HG03439 (cell line): Measurements from ENCODE around the gene ALDH5A1.

Experiments
- ATAC-seq: cut with Tn5 transposase; IDR thresholded peaks from one replicate; pipeline ENCODE4 v1.9.1; 2021; ENCODE audit warnings: mild to moderate bottlenecking, moderate library complexity; ENCODE audit not compliant: unreplicated experiment

Gene ALDH5A1

DNA sequence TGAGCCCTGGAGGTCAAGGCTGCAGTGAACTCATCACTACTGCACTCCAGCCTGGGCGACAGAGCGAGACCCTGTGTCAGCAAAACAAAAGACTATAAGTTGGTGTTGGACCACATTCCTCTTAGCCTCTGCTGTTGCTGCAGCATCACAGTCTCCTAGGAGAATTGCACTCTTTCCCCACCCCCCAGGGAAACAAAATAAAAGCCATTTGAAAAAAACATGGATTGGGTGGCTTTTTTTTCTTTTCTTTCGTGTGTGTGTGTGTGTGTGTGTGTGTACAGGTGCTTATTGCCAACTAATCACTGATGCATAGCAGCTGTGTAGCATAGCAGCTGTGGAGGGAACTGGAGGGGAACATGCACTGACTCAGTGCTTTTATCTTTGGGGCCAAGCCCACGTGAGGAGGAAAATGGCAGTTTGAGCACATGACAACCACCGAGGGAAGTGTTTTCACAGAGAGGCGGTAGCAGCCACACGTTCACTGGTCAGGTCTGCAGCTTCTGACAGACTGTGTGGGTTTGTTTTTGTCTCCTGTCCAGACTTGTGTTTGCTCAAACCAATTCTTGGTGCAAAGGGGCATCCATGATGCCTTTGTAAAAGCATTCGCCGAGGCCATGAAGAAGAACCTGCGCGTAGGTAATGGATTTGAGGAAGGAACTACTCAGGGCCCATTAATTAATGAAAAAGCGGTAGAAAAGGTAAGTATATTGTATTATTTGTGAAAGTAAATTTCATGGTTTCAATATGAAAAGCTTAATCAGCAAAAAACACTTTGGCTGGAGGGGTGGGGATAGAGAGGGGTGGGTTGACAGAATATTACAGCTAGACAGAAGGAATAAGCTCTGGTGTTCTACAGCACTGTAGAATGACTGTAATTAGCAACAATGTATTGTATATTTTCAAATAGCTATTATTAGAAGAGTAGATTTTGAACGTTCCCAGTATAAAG is 27.7 kb downstream of the ALDH5A1 start:
- ATAC-seq: peak; percentile 36

GRCh38 chr6:24524329-24524728 is 29.6 kb downstream of the ALDH5A1 start:
- ATAC-seq: no peak

DNA sequence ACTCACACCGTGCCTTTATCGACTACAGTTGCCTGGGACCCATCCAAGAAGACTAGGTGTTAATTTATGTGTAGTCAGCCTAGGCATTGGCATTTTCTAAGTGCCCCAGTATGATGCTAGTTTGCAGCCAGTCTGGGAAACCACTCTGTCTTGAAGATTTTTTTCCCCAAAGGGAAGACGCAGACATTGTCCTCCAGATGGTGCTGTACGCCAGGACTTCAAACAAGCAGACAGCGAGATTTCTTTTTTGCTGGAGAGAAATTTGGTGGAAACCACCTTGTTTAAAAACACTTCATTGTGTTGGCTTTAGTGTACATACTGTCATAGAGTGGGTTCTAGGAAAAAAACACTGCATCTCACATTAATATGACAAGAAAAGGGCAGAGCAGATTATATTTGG is 30.0 kb downstream of the ALDH5A1 start:
- no peak for ATAC-seq

GRCh38 chr6:24529985-24530384 is 35.2 kb downstream of the ALDH5A1 start:
- ATAC-seq: no peak

DNA sequence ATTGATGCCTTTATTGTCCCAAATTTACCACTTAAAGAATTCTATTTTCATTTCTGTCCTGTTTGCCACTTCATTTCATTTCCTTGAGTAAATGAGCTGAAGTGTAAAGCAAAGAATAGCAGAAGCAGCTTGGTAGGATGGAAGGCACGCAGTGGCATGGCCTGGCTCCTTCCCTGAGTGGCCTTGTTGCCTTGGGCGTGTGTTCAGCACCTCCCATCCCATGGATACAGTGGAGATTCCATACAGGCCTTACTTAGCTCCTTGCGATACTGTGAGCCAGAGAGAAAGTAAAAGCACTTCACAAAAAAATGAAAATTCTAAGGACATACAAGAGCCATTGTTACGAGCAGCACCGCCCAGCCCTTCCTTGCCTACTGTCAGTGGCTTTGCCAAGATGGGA is 39.6 kb downstream of the ALDH5A1 start:
- ATAC-seq: no peak

- ATAC-seq: no peak
These were observed 40.4 kb downstream of the ALDH5A1 start for GRCh38 chr6:24535210-24535609.

GRCh38 chr6:24536466-24536865 is 41.7 kb downstream of the ALDH5A1 start:
- no peak for ATAC-seq

DNA sequence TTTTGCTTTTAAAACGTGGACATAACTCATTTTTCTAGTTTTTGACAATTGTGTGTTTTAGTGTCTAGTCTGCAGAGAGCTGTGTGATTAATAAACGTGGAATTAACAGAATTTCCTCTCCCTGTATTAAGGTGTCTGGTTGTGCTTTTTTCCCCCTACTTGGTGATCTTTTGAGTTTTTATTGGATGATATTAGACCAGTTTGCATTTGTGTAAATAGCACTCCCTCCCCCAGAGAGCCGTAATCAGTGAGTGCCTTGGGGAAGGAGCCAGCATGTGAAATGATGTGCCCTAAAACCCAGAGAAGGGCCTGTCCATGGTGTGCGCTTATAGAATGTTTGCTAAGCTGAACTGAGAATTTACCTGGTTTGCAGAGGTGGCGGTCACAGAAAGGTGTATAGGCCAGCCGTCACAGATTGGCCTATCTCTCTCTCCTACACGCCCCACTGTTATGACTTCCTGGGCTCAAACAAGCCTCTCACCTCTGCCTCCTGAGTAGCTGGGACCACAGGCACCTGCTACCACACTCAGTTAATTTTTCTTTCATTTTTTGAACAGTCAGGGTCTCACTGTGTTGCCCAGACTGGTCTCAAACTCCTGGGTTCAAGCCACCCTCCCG is 42.4 kb downstream of the ALDH5A1 start:
- ATAC-seq: no peak

- no peak for ATAC-seq
These were observed 43.1 kb downstream of the ALDH5A1 start for GRCh38 chr6:24537771-24538385.

DNA sequence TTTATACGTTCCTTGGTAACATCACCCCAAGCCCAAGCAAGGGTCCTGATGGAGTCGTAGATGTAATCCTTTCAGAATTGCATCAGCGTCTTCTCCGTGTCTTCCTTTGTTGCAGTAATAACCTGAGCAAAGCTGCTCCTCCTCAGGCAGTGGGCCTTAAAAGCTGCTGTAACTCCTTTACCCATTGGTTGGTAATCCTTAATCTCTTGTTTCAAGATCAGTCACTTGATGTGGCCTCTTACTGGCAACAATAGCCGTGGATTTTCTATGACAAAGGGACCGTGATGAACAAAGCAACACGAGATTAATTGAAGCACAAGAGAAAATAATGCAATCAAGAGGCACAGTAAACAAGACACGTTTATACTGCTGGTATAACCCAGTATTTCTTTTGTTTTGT is 44.6 kb downstream of the ALDH5A1 start:
- no peak for ATAC-seq

GRCh38 chr6:24540197-24540596 is 45.4 kb downstream of the ALDH5A1 start:
- ATAC-seq: no peak

DNA sequence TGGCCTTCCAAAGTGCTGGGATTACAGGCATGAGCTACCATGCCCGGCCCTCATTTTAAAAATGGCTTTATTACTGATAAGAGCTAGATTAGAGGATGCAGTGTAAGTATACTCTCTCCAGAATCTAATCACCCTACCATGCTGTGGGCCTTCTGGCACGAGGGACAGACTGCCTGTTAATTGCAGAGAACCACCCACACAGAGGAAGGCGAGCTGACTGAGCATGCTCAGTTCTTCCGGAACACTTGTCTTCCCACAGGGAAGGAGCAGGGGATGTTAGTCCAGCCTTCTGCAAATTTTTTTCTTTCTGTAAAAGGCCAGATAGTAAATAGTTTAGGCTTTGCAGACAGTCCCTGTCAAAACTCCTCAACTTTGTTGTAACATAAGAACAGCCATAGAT is 48.9 kb downstream of the ALDH5A1 start:
- ATAC-seq: no peak

DNA sequence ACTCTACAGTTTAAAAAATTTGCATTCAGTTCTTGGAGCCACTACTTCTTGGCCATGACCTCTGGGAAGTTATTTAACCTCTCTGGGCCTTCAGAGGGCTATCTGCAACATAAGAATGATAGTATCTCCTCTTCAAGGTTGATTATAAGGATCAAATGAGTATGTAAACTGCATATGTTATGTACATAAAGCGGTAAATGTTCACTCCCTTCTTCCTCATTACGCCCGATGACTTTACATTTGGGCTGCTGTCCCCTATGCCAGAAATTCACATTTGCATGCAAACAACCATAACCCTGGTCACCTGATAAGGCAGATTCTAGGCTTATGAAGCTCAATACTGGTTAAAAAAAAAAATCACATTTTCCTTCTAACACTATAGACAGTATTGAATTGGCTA is 50.4 kb downstream of the ALDH5A1 start:
- ATAC-seq: no peak

DNA sequence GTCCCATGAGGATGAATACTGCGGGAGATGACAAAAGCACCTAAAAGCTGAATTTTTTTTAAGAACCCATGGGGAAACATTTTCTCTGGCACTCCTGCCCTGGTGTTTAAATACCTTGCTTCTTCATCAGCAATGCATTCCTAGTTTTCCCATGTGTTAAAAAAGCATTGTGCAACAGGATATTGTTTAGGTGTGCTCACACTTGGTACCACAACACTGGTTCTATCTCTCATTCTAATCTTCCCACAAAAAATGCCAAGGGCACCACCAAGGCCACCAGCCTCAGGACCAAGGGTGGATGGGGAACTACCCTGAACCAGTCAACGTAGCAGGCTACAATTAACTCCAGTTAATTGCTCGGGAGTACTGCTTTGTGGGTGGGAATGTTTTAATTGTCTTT is 50.9 kb downstream of the ALDH5A1 start:
- ATAC-seq: no peak

GRCh38 chr6:24546439-24546838 is 51.7 kb downstream of the ALDH5A1 start:
- ATAC-seq: no peak

- no peak for ATAC-seq
These were observed 52.5 kb downstream of the ALDH5A1 start for GRCh38 chr6:24547243-24547642.

DNA sequence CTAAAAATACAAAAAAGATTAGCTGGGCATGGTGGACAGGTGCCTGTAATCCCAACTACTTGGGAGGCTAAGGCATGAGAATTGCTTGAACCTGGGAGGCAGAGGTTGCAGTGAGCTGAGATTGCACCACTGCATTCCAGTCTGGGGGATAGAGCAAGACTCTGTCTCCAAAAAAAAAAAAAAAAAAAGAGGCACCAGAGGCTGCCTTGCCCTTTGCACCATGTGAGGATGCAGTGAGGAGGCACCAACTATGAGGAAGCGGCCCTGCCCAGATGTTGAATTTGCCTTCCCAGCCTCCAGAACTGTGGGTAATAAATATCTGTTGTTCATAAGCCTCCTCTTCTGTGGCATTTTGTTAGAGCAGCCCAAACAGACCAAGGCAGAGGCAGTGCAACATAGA is 54.4 kb downstream of the ALDH5A1 start:
- no peak for ATAC-seq

DNA sequence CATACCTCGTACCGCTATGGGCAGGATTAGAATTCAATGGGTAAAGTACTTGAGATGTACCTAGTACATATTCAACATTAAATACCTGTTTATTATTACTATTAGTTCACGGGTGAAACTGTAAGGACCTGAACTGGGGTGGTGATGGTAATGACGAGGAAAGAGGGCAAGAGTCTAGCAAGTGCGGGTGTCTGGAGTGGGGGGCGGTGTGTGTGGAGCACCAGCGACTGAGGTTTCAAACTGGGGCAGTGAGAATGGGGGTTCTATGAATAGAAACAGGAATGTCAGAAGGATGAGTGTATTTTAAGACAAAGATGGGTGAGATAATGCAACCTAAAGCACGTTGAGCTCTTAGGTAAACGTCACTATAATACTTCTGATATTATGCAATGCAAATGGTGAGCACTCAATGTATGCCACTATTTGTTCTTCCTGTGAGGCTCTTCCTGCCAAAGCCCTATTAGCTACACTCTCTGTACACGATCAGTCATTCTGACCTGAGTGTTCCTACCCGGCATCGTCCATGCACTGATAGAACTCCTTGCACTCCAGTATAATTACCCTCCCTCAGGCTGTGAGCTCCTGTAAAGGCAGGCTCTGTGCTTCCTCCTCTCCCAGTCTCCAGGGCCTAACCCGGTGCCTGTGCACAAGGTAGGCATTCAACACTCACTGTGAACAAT is 55.0 kb downstream of the ALDH5A1 start:
- no peak for ATAC-seq

GRCh38 chr6:24551139-24551538 is 56.4 kb downstream of the ALDH5A1 start:
- ATAC-seq: no peak

DNA sequence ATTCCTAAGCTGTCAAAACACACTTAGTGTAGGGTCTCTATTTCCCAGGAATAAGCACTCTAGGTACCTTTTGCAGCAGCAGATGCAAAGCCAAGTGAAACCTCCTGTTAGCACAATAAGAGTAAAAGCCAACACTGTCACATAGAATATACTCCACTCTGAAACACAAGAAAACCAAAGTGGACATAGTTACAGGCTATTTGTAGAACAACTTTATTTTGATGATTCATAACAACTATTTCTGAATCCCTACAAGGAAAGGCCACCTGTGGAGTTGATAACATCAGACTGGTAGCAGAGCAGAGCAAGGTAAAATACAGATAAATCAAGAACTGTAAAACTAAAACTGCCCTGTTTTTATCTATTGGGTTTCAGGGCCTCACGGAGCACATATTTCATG is 59.7 kb downstream of the ALDH5A1 start:
- ATAC-seq: no peak

- ATAC-seq: no peak
These were observed 63.7 kb downstream of the ALDH5A1 start for GRCh38 chr6:24558516-24558915.
